Aorta (tissue), 5 donors: ENCODE data around the gene PTHLH. TPM values are rescaled to one million over a fixed set of nuclear protein-coding genes. Genes with fewer than 3 reads are reported as not detected.

Source experiments
- ATAC-seq: fragments of 200-7000 bp; cut with Tn5 transposase; one replicate; pipeline ENCODE4 v1.9.1; 2022; ENCODE audit warnings: moderate library complexity; ENCODE audit not compliant: low FRiP score
- DNase-seq, 2 donors: peaks; one replicate each; pipeline ENCODE4 v3.0.0-alpha.2; 2020
- H3K27ac ChIP-seq, 2 donors: one replicate each; pipeline ENCODE4 v1.5.1; 2013; ENCODE audit warnings: low read length in 2 of 2, mild to moderate bottlenecking in 2 of 2, moderate library complexity in 2 of 2, control low read depth in 1 of 2, inconsistent platforms in 1 of 2, low read depth in 1 of 2
- H3K27me3 ChIP-seq, 2 donors: one replicate each; pipeline ENCODE4 v1.6.1; 2013; ENCODE audit warnings: control low read depth in 1 of 2, low read length in 1 of 2, mild to moderate bottlenecking in 1 of 2, moderate library complexity in 1 of 2; ENCODE audit not compliant: insufficient read depth in 2 of 2, control insufficient read depth in 1 of 2
- H3K36me3 ChIP-seq, 2 donors: one replicate each; pipeline ENCODE4 v1.6.1; 2013; ENCODE audit warnings: control low read depth in 1 of 2, low read length in 1 of 2, mild to moderate bottlenecking in 1 of 2; ENCODE audit not compliant: insufficient read depth in 2 of 2, control insufficient read depth in 1 of 2
- H3K4me1 ChIP-seq, 2 donors: one replicate each; pipeline ENCODE4 v1.6.1; 2013; ENCODE audit warnings: low read length in 2 of 2, control low read depth in 1 of 2, mild to moderate bottlenecking in 1 of 2, moderate library complexity in 1 of 2; ENCODE audit not compliant: insufficient read depth in 2 of 2, control insufficient read depth in 1 of 2
- H3K4me3 ChIP-seq, 2 donors: one replicate each; pipeline ENCODE4 v1.5.1; 2013; ENCODE audit warnings: low read length in 2 of 2, control low read depth in 1 of 2, mild to moderate bottlenecking in 1 of 2
- H3K9me3 ChIP-seq: one replicate; pipeline ENCODE4 v1.6.1; 2013; ENCODE audit warnings: mild to moderate bottlenecking, low read length; ENCODE audit not compliant: control insufficient read depth
- WGBS, 2 donors: extraction: QIAGEN DNeasy Blood & Tissue Kit; methylation state at CpG; one replicate each; pipeline ENCODE4 v1.1.7; 2013; 5-methylcytosine and 5-hydroxymethylcytosine counted together
- intact Hi-C, 2 donors: fragments of 100-400 bp; cut with DNase I; formaldehyde crosslinking; loops; one replicate each; pipeline versions ENCODE4 v1.14.2 to v1.15.0; 2022
- polyA plus RNA-seq, 2 donors: library from polyadenylated mRNA; stranded (reverse); fragments of 200-250 nt; gene quantifications; one replicate each; pipeline ENCODE4 v1.2.3, GENCODE V29; 2013
- total RNA-seq, 2 donors: library from RNA; stranded (reverse); fragmentation: NEBNext Ultra II Directional; extraction: Animal tissue kit (Norgen Biotek cat#: 25700); gene quantifications; one replicate each; pipeline ENCODE4 v1.2.1, GENCODE V29; 2021
- donor health status: healthy with polysubstance abuse.
- donor health status: Bipolar disorder and iron deficiency.
- donor health status: DM: no; HTN: no; CAD: no.
- donor health status: DM: no; HTN: no; CAD: no.
- donor health status: DM: yes; HTN: yes; CAD: no.

Gene PTHLH
- total and polyA plus RNA-seq, 4 donors = 2.3 to 7.1 (median 4.5) TPM

DNA sequence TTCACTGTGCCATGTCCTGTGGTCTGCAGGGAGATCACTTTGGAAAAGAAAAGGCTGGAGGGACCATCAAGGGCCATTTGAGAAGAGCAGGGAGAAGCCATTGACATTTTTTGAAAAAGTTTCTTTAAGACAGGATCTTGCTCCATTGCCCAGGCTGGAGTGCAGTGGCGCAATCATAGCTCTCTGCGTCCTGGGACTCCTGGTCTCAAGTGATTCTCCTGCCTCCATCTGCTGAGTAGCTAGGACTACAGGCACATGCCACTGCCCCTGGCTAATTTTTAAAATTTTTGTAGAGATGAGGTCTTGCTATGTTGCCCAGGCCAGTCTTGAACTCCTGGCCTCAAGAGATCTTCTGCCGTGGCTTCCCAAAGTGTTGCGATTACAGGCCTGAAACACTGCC, 32.3 kb downstream of the PTHLH start:
- intact Hi-C loops = loop anchor here (2.0 to 10.0 kb wide), 2 partner anchors 115 to 207 kb away; no protein-coding TSS in a partner anchor
- 95 to 98% methylated on average over 4 of the region's 4 CpGs for WGBS, 2 donors
- H3K4me1 ChIP-seq = peaks cover 0 to 3% of the 10 kb centered on the region in 2 donors

DNA sequence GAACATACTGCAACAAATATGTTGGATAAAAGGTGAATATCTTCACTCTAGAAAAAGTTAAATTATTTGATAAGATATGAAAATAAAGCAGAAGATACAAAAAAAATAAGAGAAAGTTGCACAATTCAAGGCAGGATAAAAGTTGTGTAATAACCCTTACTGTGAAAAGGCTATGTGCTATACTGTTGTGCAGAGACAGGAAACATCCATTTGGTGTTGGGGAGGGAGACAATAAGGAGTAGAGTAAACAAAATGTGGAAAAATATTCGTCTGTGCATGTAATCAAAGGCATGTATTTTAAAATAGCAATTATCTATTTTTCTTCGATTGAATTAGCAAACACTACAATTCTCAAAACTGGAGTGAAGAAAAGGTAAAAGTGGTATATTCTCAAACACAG, 34.8 kb downstream of the PTHLH start:
- Histone ChIP-seq H3K27me3 (no peaks in the 10 kb centered on the region), H3K4me1 (peaks cover 0 to 3% of the 10 kb centered on the region in 2 donors), H3K27ac (no peak overlapping the region), H3K4me3 (no peak overlapping the region), H3K9me3 (no peaks in the 10 kb centered on the region), H3K36me3 (no peaks in the 10 kb centered on the region)
- DNase-seq (no peak), ATAC-seq (no peak)
- 61 to 64% methylated on average over 2 of the region's 2 CpGs for WGBS, 2 donors
- intact Hi-C loops = no loop called here

More for the DNA sequence above, 32.3 kb downstream of the PTHLH start:
- Histone ChIP-seq H3K36me3 (no peaks in the 10 kb centered on the region), H3K27me3 (no peaks in the 10 kb centered on the region), H3K9me3 (no peaks in the 10 kb centered on the region), H3K4me3 (no peak overlapping the region), H3K27ac (no peak overlapping the region)
- ATAC-seq (no peak), DNase-seq (no peak)

DNA sequence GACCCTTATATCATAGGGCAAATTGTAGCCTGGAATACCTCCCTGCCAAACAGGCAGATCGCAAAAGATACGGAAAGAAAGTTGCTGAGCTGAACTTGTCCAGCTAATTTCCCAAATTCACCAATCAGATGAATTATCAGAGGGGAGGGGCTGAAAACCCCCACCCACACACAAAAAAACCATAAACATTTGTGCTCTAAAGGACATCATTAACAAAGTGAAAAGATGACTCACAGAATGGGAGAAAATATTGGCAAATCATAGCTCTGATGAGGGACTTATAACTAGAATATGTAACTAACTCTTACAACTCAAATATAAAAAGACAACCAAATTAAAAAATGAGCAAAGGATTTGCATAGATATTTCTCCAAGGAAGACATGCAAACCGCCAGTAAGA, 36.3 kb downstream of the PTHLH start:
- ATAC-seq = no peak
- 69 to 70% methylated on average over 3 of the region's 3 CpGs for WGBS, 2 donors
- intact Hi-C loops = no loop called here

GRCh38 chr12:27934276-27934675, 38.3 kb downstream of the PTHLH start:
- intact Hi-C loops = no loop called here
- no peak overlapping the region for H3K27ac ChIP-seq
- WGBS, 2 donors = 93 to 100% methylated on average over 1 of the region's 1 CpG

More for the DNA sequence above, 36.3 kb downstream of the PTHLH start:
- Histone ChIP-seq H3K4me3 (no peak overlapping the region), H3K9me3 (no peaks in the 10 kb centered on the region), H3K36me3 (no peaks in the 10 kb centered on the region), H3K4me1 (peaks cover 0 to 3% of the 10 kb centered on the region in 2 donors), H3K27ac (no peak overlapping the region), H3K27me3 (no peaks in the 10 kb centered on the region)
- no peak for DNase-seq

DNA sequence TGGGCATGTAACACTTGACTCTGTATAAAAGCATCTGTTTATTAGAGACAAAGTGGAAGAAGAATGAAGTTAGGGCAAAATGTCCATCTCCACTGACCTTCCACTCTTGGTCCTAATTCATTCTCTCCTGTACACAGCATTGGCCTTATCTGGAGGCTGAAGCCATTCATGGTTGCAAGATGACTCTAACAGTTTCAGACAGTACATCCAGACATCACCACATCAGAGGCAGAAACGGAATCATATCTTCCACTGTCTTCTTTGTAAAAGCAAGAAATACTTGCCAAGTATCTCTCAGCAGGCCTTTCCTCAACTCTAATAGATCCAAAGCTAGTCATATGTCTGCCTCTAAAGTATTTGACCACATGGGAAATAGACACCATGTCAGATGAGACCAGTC, 41.1 kb downstream of the PTHLH start:
- Histone ChIP-seq H3K4me1 (no peaks in the 10 kb centered on the region), H3K9me3 (no peaks in the 10 kb centered on the region), H3K27me3 (no peaks in the 10 kb centered on the region), H3K36me3 (no peaks in the 10 kb centered on the region), H3K4me3 (no peak overlapping the region), H3K27ac (no peak overlapping the region)
- DNase-seq (no peak), ATAC-seq (no peak)
- 83 to 91% methylated on average over 1 of the region's 1 CpG for WGBS, 2 donors
- intact Hi-C loops = no loop called here

More at GRCh38 chr12:27934276-27934675, 38.3 kb downstream of the PTHLH start:
- Histone ChIP-seq H3K36me3 (no peaks in the 10 kb centered on the region), H3K9me3 (no peaks in the 10 kb centered on the region), H3K4me1 (no peaks in the 10 kb centered on the region), H3K27me3 (no peaks in the 10 kb centered on the region), H3K4me3 (no peak overlapping the region)
- DNase-seq (no peak), ATAC-seq (no peak)

DNA sequence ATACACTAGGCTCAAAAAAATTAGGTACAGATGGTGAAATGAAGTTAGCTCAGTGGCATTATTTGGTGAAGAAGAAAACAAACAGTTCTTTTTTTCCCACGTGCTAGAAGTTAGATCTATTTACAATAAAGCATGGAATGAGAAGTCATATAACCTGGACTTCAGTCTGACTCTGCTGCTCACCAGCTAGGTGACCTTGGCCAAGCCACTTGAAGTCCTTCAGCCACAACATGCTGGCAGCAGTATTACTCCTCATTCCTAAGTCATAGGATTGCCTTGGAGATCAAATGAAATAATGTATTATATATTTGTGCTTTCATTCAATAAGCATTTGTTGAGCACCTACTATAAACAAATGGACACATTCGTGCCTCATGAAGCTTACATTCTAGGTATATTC, 45.2 kb downstream of the PTHLH start:
- H3K27me3 ChIP-seq = no peaks in the 10 kb centered on the region
- DNase-seq (no peak), ATAC-seq (no peak)
- WGBS, 2 donors = 81 to 88% methylated on average over 2 of the region's 2 CpGs
- H3K4me1 ChIP-seq = peaks cover 0 to 3% of the 10 kb centered on the region in 2 donors
- H3K27ac ChIP-seq = no peak overlapping the region
- intact Hi-C loops = no loop called here
- no peak overlapping the region for H3K4me3 ChIP-seq
- H3K36me3 ChIP-seq = no peaks in the 10 kb centered on the region
- no peaks in the 10 kb centered on the region for H3K9me3 ChIP-seq

- 60 to 64% methylated on average over 2 of the region's 2 CpGs for WGBS, 2 donors
- Histone ChIP-seq H3K27ac (no peak overlapping the region), H3K9me3 (no peaks in the 10 kb centered on the region), H3K4me1 (peaks cover 0 to 3% of the 10 kb centered on the region in 2 donors), H3K27me3 (no peaks in the 10 kb centered on the region), H3K36me3 (no peaks in the 10 kb centered on the region), H3K4me3 (no peak overlapping the region)
- DNase-seq (no peak), ATAC-seq (no peak)
- intact Hi-C loops = no loop called here
Observed at GRCh38 chr12:27924350-27925135, 48.0 kb downstream of the PTHLH start.

GRCh38 chr12:27922531-27923139, 49.9 kb downstream of the PTHLH start:
- intact Hi-C loops = no loop called here
- Histone ChIP-seq H3K36me3 (no peaks in the 10 kb centered on the region), H3K27me3 (no peaks in the 10 kb centered on the region), H3K4me3 (no peak overlapping the region), H3K4me1 (peaks cover 0 to 3% of the 10 kb centered on the region in 2 donors), H3K27ac (peak overlapping the region in 1 of 2 donors; percentile 71), H3K9me3 (no peaks in the 10 kb centered on the region)
- ATAC-seq = peak; percentile 81
- peak in 1 of 2 donors; percentile 64 for DNase-seq
- 3 to 4% methylated on average over 1 of the region's 1 CpG for WGBS, 2 donors
